HepG2 (cell line): ENCODE results near the gene LRRC45. TPM values are rescaled to one million over a fixed set of nuclear protein-coding genes. Genes with fewer than 3 reads are reported as not detected.

Experiments used
- AKAP8 ChIP-seq: sonication (generic); formaldehyde crosslinking; IDR thresholded peaks from 2 replicates; pipeline ENCODE4 v1.5.1; 2020; ENCODE audit warnings: mild to moderate bottlenecking, missing genetic modification reagents
- BCL6 ChIP-seq: IDR thresholded peaks from 2 replicates; pipeline ENCODE4 v1.6.1; 2016; ENCODE audit warnings: missing genetic modification reagents, missing compliant biosample characterization
- DMTF1 ChIP-seq: sonication (generic); formaldehyde crosslinking; IDR thresholded peaks from 2 replicates; pipeline ENCODE4 v1.4.0; 2020; ENCODE audit warnings: mild to moderate bottlenecking, missing genetic modification reagents
- ISX ChIP-seq: sonication (generic); formaldehyde crosslinking; conservative IDR thresholded peaks from 2 replicates; pipeline ENCODE4 v1.5.0; 2020; ENCODE audit warnings: missing genetic modification reagents
- MAF1 ChIP-seq: sonication (generic); formaldehyde crosslinking; IDR thresholded peaks from 2 replicates; pipeline ENCODE4 v1.5.0; 2020; ENCODE audit warnings: missing genetic modification reagents, borderline replicate concordance
- MED8 ChIP-seq: sonication (generic); formaldehyde crosslinking; IDR thresholded peaks from 2 replicates; pipeline ENCODE4 v1.8.1; 2023; ENCODE audit warnings: mild to moderate bottlenecking, missing genetic modification reagents; ENCODE audit not compliant: insufficient replicate concordance
- MIER2 ChIP-seq: IDR thresholded peaks from 2 replicates; pipeline ENCODE4 v1.6.1; 2016; ENCODE audit warnings: missing biosample characterization, missing genetic modification reagents
- MIXL1 ChIP-seq: IDR thresholded peaks from 2 replicates; pipeline ENCODE4 v1.6.1; 2016
- MTERF4 ChIP-seq: sonication (generic); formaldehyde crosslinking; IDR thresholded peaks from 2 replicates; pipeline ENCODE4 v1.8.0; 2023; ENCODE audit warnings: mild to moderate bottlenecking, missing genetic modification reagents
- NR2C2 ChIP-seq: sonication (generic); formaldehyde crosslinking; IDR thresholded peaks from 2 replicates; pipeline ENCODE4 v1.4.0; 2020; ENCODE audit warnings: missing genetic modification reagents, mild to moderate bottlenecking, moderate library complexity, borderline replicate concordance
- PAWR ChIP-seq: sonication (generic); formaldehyde crosslinking; IDR thresholded peaks from 2 replicates; pipeline ENCODE4 v1.4.0; 2020; ENCODE audit warnings: missing genetic modification reagents, mild to moderate bottlenecking, borderline replicate concordance
- POGZ ChIP-seq: sonication (generic); formaldehyde crosslinking; IDR thresholded peaks from 2 replicates; pipeline ENCODE4 v1.4.0; 2020; ENCODE audit warnings: mild to moderate bottlenecking, missing genetic modification reagents
- SMAD9 ChIP-seq: sonication (generic); formaldehyde crosslinking; IDR thresholded peaks from 2 replicates; pipeline ENCODE4 v1.5.1; 2020; ENCODE audit warnings: mild to moderate bottlenecking, missing genetic modification reagents
- WIZ ChIP-seq: sonication (generic); formaldehyde crosslinking; IDR thresholded peaks from 2 replicates; pipeline ENCODE4 v1.5.1; 2020; ENCODE audit warnings: mild to moderate bottlenecking, missing genetic modification reagents
- ZEB1 ChIP-seq: IDR thresholded peaks from 2 replicates; pipeline ENCODE4 v1.6.1; 2012; ENCODE audit warnings: mild to moderate bottlenecking, low read depth, inconsistent platforms; ENCODE audit not compliant: insufficient replicate concordance
- ZNF44 ChIP-seq: sonication (generic); formaldehyde crosslinking; IDR thresholded peaks from 2 replicates; pipeline ENCODE4 v1.5.1; 2020; ENCODE audit warnings: mild to moderate bottlenecking, missing genetic modification reagents
- ZNF720 ChIP-seq: sonication (generic); formaldehyde crosslinking; IDR thresholded peaks from 2 replicates; pipeline ENCODE4 v1.4.0; 2020; ENCODE audit warnings: missing genetic modification reagents
- ZNF777 ChIP-seq: sonication (generic); formaldehyde crosslinking; IDR thresholded peaks from 2 replicates; pipeline ENCODE4 v1.4.0; 2020; ENCODE audit warnings: missing genetic modification reagents
- ZNF891 ChIP-seq: sonication (generic); formaldehyde crosslinking; IDR thresholded peaks from 2 replicates; pipeline ENCODE4 v1.5.0; 2020; ENCODE audit warnings: mild to moderate bottlenecking, missing genetic modification reagents
- polyA plus RNA-seq, 8 experiments: library from polyadenylated mRNA; depleted of rRNA in 3 of 8; stranded (reverse) in 7 of 8; unstranded in 1 of 8; fragments of >200 nt; fragmentation: Illumina TruSeq in 4 of 8; extraction: Trizol in 4 of 8; gene quantifications; 2 replicates each; pipeline versions ENCODE4 v1.2.1 to v1.2.3, GENCODE V29; 2011 to 2016; ENCODE audit warnings: low read depth in 4 of 8, missing spikeins in 1 of 8, mixed read lengths in 1 of 8; ENCODE audit not compliant: insufficient read depth in 1 of 8
- total RNA-seq, 5 experiments: library from RNA; depleted of rRNA; stranded (reverse); fragments of >200 nt; fragmentation: Illumina TruSeq; extraction: Trizol; gene quantifications; 2 replicates each; pipeline ENCODE4 v1.2.3, GENCODE V29; 2016; ENCODE audit warnings: low read depth in 1 of 5
- TF ChIP-seq, protein P1 (sequence below): sonication (generic); formaldehyde crosslinking; IDR thresholded peaks from 2 replicates; pipeline ENCODE4 v1.8.1; 2023; ENCODE audit warnings: mild to moderate bottlenecking, inconsistent platforms, moderate library complexity, missing genetic modification reagents, borderline replicate concordance
- TF ChIP-seq, protein P2 (sequence below): sonication (generic); formaldehyde crosslinking; IDR thresholded peaks from 2 replicates; pipeline ENCODE4 v1.4.0; 2020; ENCODE audit warnings: missing genetic modification reagents, borderline replicate concordance

The LRRC45 gene
- total and polyA plus RNA-seq, 2 of the 13 experiments (the other 11 are each of a cell fraction or from before 2014, with no cell fraction given), result 11.6 to 48.1 TPM

DNA sequence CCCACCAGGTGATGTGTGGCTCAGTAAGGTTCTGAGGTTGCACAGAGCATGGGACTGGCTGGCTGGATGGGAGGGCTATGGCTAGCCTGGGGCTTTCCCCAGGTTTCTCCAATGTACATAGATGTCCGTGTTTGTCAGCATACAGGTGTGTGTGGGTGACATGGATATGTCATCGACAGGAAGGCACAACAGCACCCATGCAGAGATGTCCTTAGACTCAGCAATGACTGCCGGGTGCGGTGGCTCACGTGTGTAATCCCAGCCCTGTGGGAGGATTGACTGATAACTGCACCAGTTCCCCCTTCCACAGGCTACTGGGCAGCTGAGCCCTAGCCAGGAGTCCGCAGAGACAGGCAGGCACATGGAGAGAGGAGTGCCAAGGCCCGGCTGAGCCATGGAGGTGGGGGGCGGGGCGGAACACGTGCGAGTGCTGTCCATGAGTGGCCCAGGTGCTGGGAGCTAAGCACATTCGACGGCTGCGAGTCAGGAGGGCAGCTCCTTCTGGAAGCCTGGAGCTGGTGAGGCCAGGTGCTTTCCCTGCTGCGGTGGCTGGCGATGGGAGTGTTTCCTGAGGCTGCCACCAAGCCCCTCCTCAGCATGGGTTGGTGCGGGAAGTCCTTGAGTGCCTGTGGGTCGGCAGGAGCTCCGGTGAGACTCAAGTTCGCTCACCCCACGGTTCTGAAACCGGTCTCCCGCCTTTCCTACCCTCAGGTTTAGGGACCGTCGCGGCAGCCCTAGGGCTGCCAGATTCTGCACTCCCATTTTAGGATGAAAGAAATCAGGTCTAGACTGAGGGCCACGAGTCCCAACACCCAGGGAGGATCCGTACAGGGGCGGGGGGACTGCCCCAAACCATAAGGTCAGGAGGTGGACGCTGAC lies 46.5 kb upstream of the LRRC45 start (continued):
- TF ChIP-seq, protein P1, sequence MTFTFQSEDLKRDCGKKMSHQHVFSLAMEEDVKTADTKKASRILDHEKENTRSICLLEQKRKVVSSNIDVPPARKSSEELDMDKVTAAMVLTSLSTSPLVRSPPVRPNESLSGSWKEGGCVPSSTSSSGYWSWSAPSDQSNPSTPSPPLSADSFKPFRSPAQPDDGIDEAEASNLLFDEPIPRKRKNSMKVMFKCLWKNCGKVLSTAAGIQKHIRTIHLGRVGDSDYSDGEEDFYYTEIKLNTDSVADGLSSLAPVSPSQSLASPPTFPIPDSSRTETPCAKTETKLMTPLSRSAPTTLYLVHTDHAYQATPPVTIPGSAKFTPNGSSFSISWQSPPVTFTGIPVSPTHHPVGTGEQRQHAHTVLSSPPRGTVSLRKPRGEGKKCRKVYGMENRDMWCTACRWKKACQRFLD (CRISPR knock-in tag), result 0 out of 2 replicates have a peak, but pooled peaks have one; percentile 47
- TF ChIP-seq ZEB1 (no peak), ZNF777 (CRISPR knock-in tag) (peak; percentile 79), DMTF1 (no peak), MIXL1 (no peak), POGZ (no peak), AKAP8 (CRISPR knock-in tag) (no peak), ZNF720 (CRISPR knock-in tag) (no peak), ZNF891 (CRISPR knock-in tag) (0 out of 2 replicates have a peak, but pooled peaks have one; percentile 24), PAWR (CRISPR knock-in tag) (0 out of 2 replicates have a peak, but pooled peaks have one; percentile 73), MAF1 (no peak), WIZ (CRISPR knock-in tag) (no peak), NR2C2 (CRISPR knock-in tag) (no peak; the same call in 1 of the 2 replicates), ZNF44 (CRISPR knock-in tag) (no peak), SMAD9 (no peak), MTERF4 (CRISPR knock-in tag) (no peak), MED8 (CRISPR knock-in tag) (no peak), MIER2 (CRISPR knock-in tag) (no peak; the same call in 1 of the 2 replicates), ISX (no peak), BCL6 (CRISPR knock-in tag) (no peak)
- TF ChIP-seq, protein P2, sequence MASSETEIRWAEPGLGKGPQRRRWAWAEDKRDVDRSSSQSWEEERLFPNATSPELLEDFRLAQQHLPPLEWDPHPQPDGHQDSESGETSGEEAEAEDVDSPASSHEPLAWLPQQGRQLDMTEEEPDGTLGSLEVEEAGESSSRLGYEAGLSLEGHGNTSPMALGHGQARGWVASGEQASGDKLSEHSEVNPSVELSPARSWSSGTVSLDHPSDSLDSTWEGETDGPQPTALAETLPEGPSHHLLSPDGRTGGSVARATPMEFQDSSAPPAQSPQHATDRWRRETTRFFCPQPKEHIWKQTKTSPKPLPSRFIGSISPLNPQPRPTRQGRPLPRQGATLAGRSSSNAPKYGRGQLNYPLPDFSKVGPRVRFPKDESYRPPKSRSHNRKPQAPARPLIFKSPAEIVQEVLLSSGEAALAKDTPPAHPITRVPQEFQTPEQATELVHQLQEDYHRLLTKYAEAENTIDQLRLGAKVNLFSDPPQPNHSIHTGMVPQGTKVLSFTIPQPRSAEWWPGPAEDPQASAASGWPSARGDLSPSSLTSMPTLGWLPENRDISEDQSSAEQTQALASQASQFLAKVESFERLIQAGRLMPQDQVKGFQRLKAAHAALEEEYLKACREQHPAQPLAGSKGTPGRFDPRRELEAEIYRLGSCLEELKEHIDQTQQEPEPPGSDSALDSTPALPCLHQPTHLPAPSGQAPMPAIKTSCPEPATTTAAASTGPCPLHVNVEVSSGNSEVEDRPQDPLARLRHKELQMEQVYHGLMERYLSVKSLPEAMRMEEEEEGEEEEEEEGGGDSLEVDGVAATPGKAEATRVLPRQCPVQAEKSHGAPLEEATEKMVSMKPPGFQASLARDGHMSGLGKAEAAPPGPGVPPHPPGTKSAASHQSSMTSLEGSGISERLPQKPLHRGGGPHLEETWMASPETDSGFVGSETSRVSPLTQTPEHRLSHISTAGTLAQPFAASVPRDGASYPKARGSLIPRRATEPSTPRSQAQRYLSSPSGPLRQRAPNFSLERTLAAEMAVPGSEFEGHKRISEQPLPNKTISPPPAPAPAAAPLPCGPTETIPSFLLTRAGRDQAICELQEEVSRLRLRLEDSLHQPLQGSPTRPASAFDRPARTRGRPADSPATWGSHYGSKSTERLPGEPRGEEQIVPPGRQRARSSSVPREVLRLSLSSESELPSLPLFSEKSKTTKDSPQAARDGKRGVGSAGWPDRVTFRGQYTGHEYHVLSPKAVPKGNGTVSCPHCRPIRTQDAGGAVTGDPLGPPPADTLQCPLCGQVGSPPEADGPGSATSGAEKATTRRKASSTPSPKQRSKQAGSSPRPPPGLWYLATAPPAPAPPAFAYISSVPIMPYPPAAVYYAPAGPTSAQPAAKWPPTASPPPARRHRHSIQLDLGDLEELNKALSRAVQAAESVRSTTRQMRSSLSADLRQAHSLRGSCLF (CRISPR knock-in tag), result no peak
